ENCODE measurements around the gene DAAM2. TPM values are rescaled to one million over a fixed set of nuclear protein-coding genes. Genes with fewer than 3 reads are reported as not detected.

The DAAM2 gene
- total and polyA plus RNA-seq, 2 donors (not counting 3 experiments of a cell fraction or from before 2014, with no cell fraction given): 0.42 to 0.44 TPM

- BruUV-seq (replicated peaks): no TSS peak
- peaks cover 0 to 2% of the 10 kb centered on the region in 2 experiments for H3K27me3 ChIP-seq (ENCODE audit: control insufficient read depth in 2 of 2, insufficient read depth in 2 of 2, low read length in 2 of 2)
- H3K27ac ChIP-seq (ENCODE audit: insufficient read depth, low read depth, low read length): no peak overlapping the region
- no peaks in the 10 kb centered on the region for H3K36me3 ChIP-seq (ENCODE audit: control insufficient read depth in 2 of 2, extremely low read depth in 1 of 2, insufficient read depth in 2 of 2, low read length in 2 of 2)
- ChIA-PET CTCF (interaction anchor here (1.1 to 8.5 kb wide), 2 partner anchors 17 to 21 kb away, joined by 3 to 97 read pairs; no protein-coding TSS in a partner anchor), POLR2A (no interaction called here)
- H3K4me1 ChIP-seq (ENCODE audit: control insufficient read depth, extremely low read depth, insufficient read depth, low read length): no peaks in the 10 kb centered on the region
- H3K9me3 ChIP-seq (replicated peaks; ENCODE audit: control insufficient read depth, insufficient read depth, low read length): no peaks in the 10 kb centered on the region
- no peak for DNase-seq (ENCODE audit: low read depth, low spot score)
- no peaks in the 10 kb centered on the region for H3K9me1 ChIP-seq (replicated peaks; ENCODE audit: control insufficient read depth, extremely low read depth, insufficient read depth, low read length)
- no peak for FAIRE-seq
- H3K4me2 ChIP-seq (ENCODE audit: insufficient read depth, low read length): no peak overlapping the region
- H4K20me1 ChIP-seq (replicated peaks; ENCODE audit: control insufficient read depth, extremely low read depth, insufficient read depth, low read length): no peaks in the 10 kb centered on the region
- H3K9ac ChIP-seq (replicated peaks; ENCODE audit: extremely low read depth, insufficient read depth, low read length): no peak overlapping the region
- H2AFZ ChIP-seq (ENCODE audit: low read depth, low read length): no peak overlapping the region
- intact Hi-C loops (cut with micrococcal nuclease) (loop anchor here (1.0 kb wide), 1 partner anchor 21 kb away; no protein-coding TSS in a partner anchor), dilution Hi-C loops (cut with MboI; ENCODE audit: extremely low pct_ligation_motif_present, low sequenced_read_pairs) (no loop called here)
- TF ChIP-seq EZH2 (IDR thresholded peaks at IDR 0.05; ENCODE audit: borderline replicate concordance, low read depth, low read length, severe bottlenecking) (no peak), CTCF (IDR thresholded peaks at IDR 0.05; ENCODE audit: extremely low read depth in 1 of 2, insufficient read depth in 1 of 2, low read depth in 1 of 2, low read length in 2 of 2) (peak in 1 of 2 donors; percentile 14), POLR2A (IDR thresholded peaks at IDR 0.05; ENCODE audit: low read depth, low read length) (no peak)
- H3K79me2 ChIP-seq (ENCODE audit: control insufficient read depth, insufficient read depth, low read length): no peaks in the 10 kb centered on the region
- no peak overlapping the region for H3K4me3 ChIP-seq (replicated peaks in 1 of 3; ENCODE audit: insufficient read depth in 1 of 3, low read depth in 1 of 3, low read length in 3 of 3)
These were observed 78.8 kb downstream of the DAAM2 start for GRCh38 chr6:39870950-39871349.

- Histone ChIP-seq H3K9ac (replicated peaks; ENCODE audit: extremely low read depth, insufficient read depth, low read length) (no peak overlapping the region), H3K4me2 (ENCODE audit: insufficient read depth, low read length) (no peak overlapping the region), H3K4me1 (ENCODE audit: control insufficient read depth, extremely low read depth, insufficient read depth, low read length) (no peaks in the 10 kb centered on the region), H3K79me2 (ENCODE audit: control insufficient read depth, insufficient read depth, low read length) (no peaks in the 10 kb centered on the region), H3K36me3 (ENCODE audit: control insufficient read depth in 2 of 2, extremely low read depth in 1 of 2, insufficient read depth in 2 of 2, low read length in 2 of 2) (no peaks in the 10 kb centered on the region), H3K9me1 (replicated peaks; ENCODE audit: control insufficient read depth, extremely low read depth, insufficient read depth, low read length) (no peaks in the 10 kb centered on the region), H3K27me3 (ENCODE audit: control insufficient read depth in 2 of 2, insufficient read depth in 2 of 2, low read length in 2 of 2) (peaks cover 0 to 7% of the 10 kb centered on the region in 2 experiments), H4K20me1 (replicated peaks; ENCODE audit: control insufficient read depth, extremely low read depth, insufficient read depth, low read length) (no peaks in the 10 kb centered on the region), H3K4me3 (replicated peaks in 1 of 3; ENCODE audit: insufficient read depth in 1 of 3, low read depth in 1 of 3, low read length in 3 of 3) (no peak overlapping the region), H2AFZ (ENCODE audit: low read depth, low read length) (no peak overlapping the region), H3K9me3 (replicated peaks; ENCODE audit: control insufficient read depth, insufficient read depth, low read length) (no peaks in the 10 kb centered on the region), H3K27ac (ENCODE audit: insufficient read depth, low read depth, low read length) (no peak overlapping the region)
- ChIA-PET CTCF (interaction anchor here (0.8 to 8.5 kb wide), 3 partner anchors 8 to 19 kb away, joined by 3 to 97 read pairs (median 10); no protein-coding TSS in a partner anchor), POLR2A (no interaction called here)
- dilution Hi-C loops (cut with MboI; ENCODE audit: extremely low pct_ligation_motif_present, low sequenced_read_pairs) (no loop called here), intact Hi-C loops (cut with micrococcal nuclease) (no loop called here)
- DNase-seq (ENCODE audit: low read depth, low spot score) (no peak), FAIRE-seq (no peak)
- no TSS peak for BruUV-seq (replicated peaks)
- TF ChIP-seq FOS (IDR thresholded peaks at IDR 0.05; ENCODE audit: borderline replicate concordance, insufficient read depth, low read length): no peak
- TF ChIP-seq POLR2A (IDR thresholded peaks at IDR 0.05; ENCODE audit: low read depth, low read length): no peak
- TF ChIP-seq CTCF (IDR thresholded peaks at IDR 0.05; ENCODE audit: extremely low read depth in 1 of 2, insufficient read depth in 1 of 2, low read depth in 1 of 2, low read length in 2 of 2): no peak
- no peak for TF ChIP-seq EZH2 (IDR thresholded peaks at IDR 0.05; ENCODE audit: borderline replicate concordance, low read depth, low read length, severe bottlenecking)
- TF ChIP-seq MAX (IDR thresholded peaks at IDR 0.05; ENCODE audit: insufficient read depth, insufficient read length): no peak
- TF ChIP-seq GATA2 (IDR thresholded peaks at IDR 0.05; ENCODE audit: insufficient read depth, insufficient read length, low read depth, low read length): no peak
- no peak for TF ChIP-seq JUN (IDR thresholded peaks at IDR 0.05; ENCODE audit: borderline replicate concordance, insufficient read depth, insufficient read length, low read depth)
- no peak for TF ChIP-seq POLR2AphosphoS5 (IDR thresholded peaks at IDR 0.05; ENCODE audit: insufficient read depth, low read depth, low read length)
- no peak for TF ChIP-seq MYC (IDR thresholded peaks at IDR 0.05; ENCODE audit: low read depth, low read length)
These were observed 81.3 kb downstream of the DAAM2 start for GRCh38 chr6:39873439-39873838.
